ENCODE results near the gene LYRM4.

DNA sequence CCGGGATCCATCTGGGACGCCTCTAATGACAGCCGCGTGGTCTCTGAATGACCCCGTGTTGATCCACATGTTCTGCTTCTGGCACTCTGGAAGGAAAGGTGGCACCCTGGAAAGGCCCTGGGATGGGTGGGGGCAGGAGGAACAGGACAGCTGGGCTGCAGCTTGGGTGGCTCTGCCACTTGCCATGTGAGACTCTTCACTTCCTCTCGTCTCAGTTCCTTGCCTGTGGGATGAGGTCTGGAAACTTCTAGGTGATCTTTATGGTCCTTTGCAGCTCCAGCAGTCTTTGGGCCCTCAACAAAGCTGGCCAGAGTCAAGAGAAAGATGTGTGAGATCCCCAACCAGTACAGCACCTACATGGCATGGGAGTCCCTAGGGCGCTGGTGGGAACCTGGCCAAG, 149.1 kb downstream of the LYRM4 start:
- TF ChIP-seq, protein P1, sequence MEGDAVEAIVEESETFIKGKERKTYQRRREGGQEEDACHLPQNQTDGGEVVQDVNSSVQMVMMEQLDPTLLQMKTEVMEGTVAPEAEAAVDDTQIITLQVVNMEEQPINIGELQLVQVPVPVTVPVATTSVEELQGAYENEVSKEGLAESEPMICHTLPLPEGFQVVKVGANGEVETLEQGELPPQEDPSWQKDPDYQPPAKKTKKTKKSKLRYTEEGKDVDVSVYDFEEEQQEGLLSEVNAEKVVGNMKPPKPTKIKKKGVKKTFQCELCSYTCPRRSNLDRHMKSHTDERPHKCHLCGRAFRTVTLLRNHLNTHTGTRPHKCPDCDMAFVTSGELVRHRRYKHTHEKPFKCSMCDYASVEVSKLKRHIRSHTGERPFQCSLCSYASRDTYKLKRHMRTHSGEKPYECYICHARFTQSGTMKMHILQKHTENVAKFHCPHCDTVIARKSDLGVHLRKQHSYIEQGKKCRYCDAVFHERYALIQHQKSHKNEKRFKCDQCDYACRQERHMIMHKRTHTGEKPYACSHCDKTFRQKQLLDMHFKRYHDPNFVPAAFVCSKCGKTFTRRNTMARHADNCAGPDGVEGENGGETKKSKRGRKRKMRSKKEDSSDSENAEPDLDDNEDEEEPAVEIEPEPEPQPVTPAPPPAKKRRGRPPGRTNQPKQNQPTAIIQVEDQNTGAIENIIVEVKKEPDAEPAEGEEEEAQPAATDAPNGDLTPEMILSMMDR (IDR thresholded peaks at IDR 0.05), result no peak
- no peak for TF ChIP-seq POLR2A (IDR thresholded peaks at IDR 0.05)

Measured in esophagus squamous epithelium (tissue), 4 donors.